Breast epithelium (tissue), 4 donors: ENCODE measurements around the gene KIF26B. TPM values are rescaled to one million over a fixed set of nuclear protein-coding genes. Genes with fewer than 3 reads are reported as not detected.

Experiments used
- DNase-seq, 2 donors: peaks; one replicate each; pipeline ENCODE4 v3.0.0-alpha.2; 2019; ENCODE audit warnings: low spot score in 2 of 2
- H3K27ac ChIP-seq, 2 donors: fragments of 200-600 bp; sonication (generic) in 1 of 2; one replicate each; pipeline ENCODE4 v1.5.1; 2016 to 2019; ENCODE audit warnings: mild to moderate bottlenecking in 1 of 2
- H3K27me3 ChIP-seq, 2 donors: fragments of 200-600 bp; sonication (generic) in 1 of 2; one replicate each; pipeline versions ENCODE4 v1.5.1 to v1.6.0; 2017 to 2019; ENCODE audit warnings: control low read depth in 1 of 2, mild to moderate bottlenecking in 1 of 2
- H3K36me3 ChIP-seq: fragments of 200-600 bp; one replicate; pipeline ENCODE4 v1.5.1; 2019
- H3K4me1 ChIP-seq, 2 donors: fragments of 200-600 bp; sonication (generic); one replicate each; pipeline ENCODE4 v1.5.1; 2016 to 2019; ENCODE audit warnings: control low read depth in 1 of 2
- H3K4me3 ChIP-seq, 3 donors: fragments of 200-600 bp; sonication (generic); 1 replicate in 2 of 3; 2 replicates in 1 of 3; pipeline ENCODE4 v1.5.1; 2016 to 2019; ENCODE audit warnings: mild to moderate bottlenecking in 3 of 3, moderate library complexity in 2 of 3
- H3K9me3 ChIP-seq, 2 donors: fragments of 200-600 bp; sonication (generic) in 1 of 2; one replicate each; pipeline ENCODE4 v1.5.1; 2016 to 2019; ENCODE audit warnings: control low read depth in 1 of 2
- POLR2A ChIP-seq: fragments of 450-650 bp; IDR thresholded peaks from one replicate; pipeline ENCODE4 v1.6.1; 2016; ENCODE audit warnings: antibody characterized with exemption, mild to moderate bottlenecking, moderate library complexity
- POLR2AphosphoS5 ChIP-seq, 3 donors: sonication (generic); formaldehyde crosslinking; IDR thresholded peaks; one replicate each; pipeline ENCODE4 v1.6.1; 2017; ENCODE audit warnings: antibody characterized with exemption in 3 of 3
- intact Hi-C: fragments of 100-400 bp; cut with DNase I; formaldehyde crosslinking; loops from one replicate; pipeline ENCODE4 v1.15.1; 2023; ENCODE audit warnings: low total_unique reads
- total RNA-seq, 3 donors: library from RNA; depleted of rRNA; stranded (reverse); fragments of >200 nt; gene quantifications; one replicate each; pipeline ENCODE4 v1.1.0, GENCODE V29; 2016
- TF ChIP-seq, protein P1 (sequence below), 3 donors: fragments of 450-650 bp; IDR thresholded peaks; one replicate each; pipeline ENCODE4 v1.5.1; 2016 to 2017; ENCODE audit warnings: antibody characterized with exemption in 3 of 3, mild to moderate bottlenecking in 3 of 3, moderate library complexity in 3 of 3

Gene KIF26B
- total RNA-seq, 3 donors from 2014 or later, result 0.32 to 1.0 (median 0.33) TPM

GRCh38 chr1:245365095-245366020 lies 210.6 kb downstream of the KIF26B start:
- no peaks in the 10 kb centered on the region for H3K36me3 ChIP-seq
- no peak for DNase-seq
- no peaks in the 10 kb centered on the region for H3K9me3 ChIP-seq
- H3K4me3 ChIP-seq, result no peak overlapping the region
- no peak overlapping the region for H3K27ac ChIP-seq
- H3K4me1 ChIP-seq, result no peaks in the 10 kb centered on the region
- TF ChIP-seq POLR2A, result no peak
- TF ChIP-seq POLR2AphosphoS5 (IDR thresholded peaks at IDR 0.05), result no peak
- TF ChIP-seq, protein P1, sequence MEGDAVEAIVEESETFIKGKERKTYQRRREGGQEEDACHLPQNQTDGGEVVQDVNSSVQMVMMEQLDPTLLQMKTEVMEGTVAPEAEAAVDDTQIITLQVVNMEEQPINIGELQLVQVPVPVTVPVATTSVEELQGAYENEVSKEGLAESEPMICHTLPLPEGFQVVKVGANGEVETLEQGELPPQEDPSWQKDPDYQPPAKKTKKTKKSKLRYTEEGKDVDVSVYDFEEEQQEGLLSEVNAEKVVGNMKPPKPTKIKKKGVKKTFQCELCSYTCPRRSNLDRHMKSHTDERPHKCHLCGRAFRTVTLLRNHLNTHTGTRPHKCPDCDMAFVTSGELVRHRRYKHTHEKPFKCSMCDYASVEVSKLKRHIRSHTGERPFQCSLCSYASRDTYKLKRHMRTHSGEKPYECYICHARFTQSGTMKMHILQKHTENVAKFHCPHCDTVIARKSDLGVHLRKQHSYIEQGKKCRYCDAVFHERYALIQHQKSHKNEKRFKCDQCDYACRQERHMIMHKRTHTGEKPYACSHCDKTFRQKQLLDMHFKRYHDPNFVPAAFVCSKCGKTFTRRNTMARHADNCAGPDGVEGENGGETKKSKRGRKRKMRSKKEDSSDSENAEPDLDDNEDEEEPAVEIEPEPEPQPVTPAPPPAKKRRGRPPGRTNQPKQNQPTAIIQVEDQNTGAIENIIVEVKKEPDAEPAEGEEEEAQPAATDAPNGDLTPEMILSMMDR (IDR thresholded peaks at IDR 0.05), result no peak
- H3K27me3 ChIP-seq, result no peaks in the 10 kb centered on the region
- intact Hi-C loops, result no loop called here

- no peak for DNase-seq
- no peaks in the 10 kb centered on the region for H3K4me1 ChIP-seq
- no peak overlapping the region for H3K27ac ChIP-seq
- TF ChIP-seq, protein P1 (IDR thresholded peaks at IDR 0.05), result no peak
- TF ChIP-seq POLR2AphosphoS5 (IDR thresholded peaks at IDR 0.05), result no peak
- no peak for TF ChIP-seq POLR2A
- H3K9me3 ChIP-seq, result no peaks in the 10 kb centered on the region
- H3K27me3 ChIP-seq, result no peaks in the 10 kb centered on the region
- H3K4me3 ChIP-seq, result no peak overlapping the region
- intact Hi-C loops, result no loop called here
- H3K36me3 ChIP-seq, result no peaks in the 10 kb centered on the region
Observed at GRCh38 chr1:245366886-245367285, 212.1 kb downstream of the KIF26B start.

DNA sequence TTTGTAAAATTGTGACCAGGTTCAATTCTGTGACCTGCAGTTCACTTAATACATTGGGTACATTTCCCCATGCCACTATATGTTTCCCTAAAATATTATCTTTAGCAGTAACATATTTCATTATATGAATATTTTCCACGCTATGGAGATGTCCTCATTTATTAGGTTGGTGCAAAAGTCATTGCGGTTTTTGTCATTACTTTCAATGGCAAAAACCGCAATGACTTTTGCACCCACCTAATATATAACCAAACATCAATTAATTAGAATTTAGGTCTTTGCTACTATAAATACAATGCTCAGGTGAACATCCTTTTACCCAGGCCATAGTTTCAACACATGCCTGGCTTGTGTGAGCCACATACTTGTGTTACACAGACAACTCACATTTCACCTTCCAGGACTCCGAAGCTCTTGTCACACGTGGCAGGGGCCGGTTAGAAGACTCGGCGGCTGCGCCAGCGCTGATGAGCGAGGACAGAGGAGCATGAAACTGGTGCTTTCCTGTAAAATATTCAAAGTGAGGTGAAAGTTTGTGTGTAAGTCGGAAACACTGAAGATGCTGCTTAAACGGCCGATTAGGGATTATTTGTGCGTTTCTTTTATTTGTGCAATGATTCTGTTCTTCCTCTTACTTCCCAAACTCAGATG lies 215.5 kb downstream of the KIF26B start:
- Histone ChIP-seq H3K9me3 (no peaks in the 10 kb centered on the region), H3K4me1 (no peaks in the 10 kb centered on the region), H3K36me3 (no peaks in the 10 kb centered on the region), H3K4me3 (no peak overlapping the region), H3K27me3 (no peaks in the 10 kb centered on the region), H3K27ac (no peak overlapping the region)
- DNase-seq, result no peak
- no peak for TF ChIP-seq POLR2AphosphoS5 (IDR thresholded peaks at IDR 0.05)
- TF ChIP-seq, protein P1 (IDR thresholded peaks at IDR 0.05), result no peak
- intact Hi-C loops, result no loop called here

DNA sequence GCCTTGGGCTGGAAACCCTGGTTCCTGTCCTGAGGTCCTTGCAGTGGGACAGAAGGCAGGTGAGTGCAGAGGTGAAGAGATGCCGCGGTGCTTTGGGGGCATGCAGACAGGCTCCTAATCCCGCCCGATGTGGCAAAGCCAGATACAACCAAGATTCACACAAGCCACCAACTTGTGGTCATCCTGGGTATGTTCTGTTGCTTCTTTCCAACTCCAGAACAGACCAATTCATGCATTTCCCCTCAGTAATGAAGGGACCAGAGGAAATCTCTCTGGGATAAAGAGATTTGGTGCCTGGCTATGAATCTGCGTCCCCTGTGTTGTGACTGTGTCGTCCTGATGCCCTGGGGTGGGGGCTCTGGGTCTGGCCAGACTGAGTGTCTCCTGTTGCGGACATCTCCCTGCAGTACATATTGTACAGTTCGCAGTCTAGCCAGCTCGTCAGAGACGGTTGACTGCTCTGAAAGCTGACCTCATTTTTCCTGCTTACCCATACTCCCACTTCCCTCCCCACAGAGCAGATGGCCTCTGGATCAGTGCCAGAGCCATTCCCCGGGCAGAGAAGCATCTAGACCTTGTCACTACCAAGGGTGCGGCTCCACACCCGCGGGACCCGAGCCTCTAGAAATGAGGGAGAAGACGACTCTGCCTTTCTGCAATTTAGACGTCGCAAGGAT lies 216.3 kb downstream of the KIF26B start:
- intact Hi-C loops, result no loop called here
- no peak for TF ChIP-seq POLR2AphosphoS5 (IDR thresholded peaks at IDR 0.05)
- TF ChIP-seq, protein P1 (IDR thresholded peaks at IDR 0.05), result no peak
- no peak for TF ChIP-seq POLR2A
- Histone ChIP-seq H3K9me3 (no peaks in the 10 kb centered on the region), H3K4me1 (no peaks in the 10 kb centered on the region), H3K36me3 (no peaks in the 10 kb centered on the region), H3K27ac (no peak overlapping the region), H3K27me3 (no peaks in the 10 kb centered on the region), H3K4me3 (no peak overlapping the region)
- no peak for DNase-seq
